HG03103 (cell line): ENCODE results near the gene CAND2.
"Not testable (repeated sequence)": the region's sequence is repeated elsewhere in the genome, so short reads cannot be mapped to it uniquely, and the experiment has no call there.

Source experiments
- ATAC-seq: cut with Tn5 transposase; IDR thresholded peaks from one replicate; pipeline ENCODE4 v1.9.1; 2021; ENCODE audit warnings: low read depth; ENCODE audit not compliant: unreplicated experiment

The CAND2 gene

GRCh38 chr3:12769761-12770160 lies 26.7 kb upstream of the CAND2 start:
- no peak for ATAC-seq

- ATAC-seq, result no peak
These were observed 25.2 kb upstream of the CAND2 start for GRCh38 chr3:12771236-12771635.

DNA sequence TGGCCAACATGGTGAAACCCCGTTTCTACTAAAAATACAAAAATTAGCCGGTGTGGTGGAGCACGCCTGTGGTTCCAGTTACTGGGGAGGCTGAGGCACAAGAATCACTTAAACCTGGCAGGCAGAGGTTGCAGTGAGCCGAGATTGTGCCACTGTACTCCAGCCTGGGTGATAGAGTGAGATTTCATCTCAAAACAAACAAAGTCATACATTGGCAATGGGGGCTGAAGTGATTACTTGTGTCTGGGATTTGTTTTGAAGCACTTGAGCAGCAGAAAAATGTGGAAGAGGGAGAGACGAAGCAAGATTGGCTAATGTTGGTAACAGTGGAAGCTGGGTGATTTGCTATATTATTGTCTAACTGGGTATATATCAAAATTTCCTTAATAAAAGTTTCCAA lies 24.0 kb upstream of the CAND2 start:
- no peak for ATAC-seq

DNA sequence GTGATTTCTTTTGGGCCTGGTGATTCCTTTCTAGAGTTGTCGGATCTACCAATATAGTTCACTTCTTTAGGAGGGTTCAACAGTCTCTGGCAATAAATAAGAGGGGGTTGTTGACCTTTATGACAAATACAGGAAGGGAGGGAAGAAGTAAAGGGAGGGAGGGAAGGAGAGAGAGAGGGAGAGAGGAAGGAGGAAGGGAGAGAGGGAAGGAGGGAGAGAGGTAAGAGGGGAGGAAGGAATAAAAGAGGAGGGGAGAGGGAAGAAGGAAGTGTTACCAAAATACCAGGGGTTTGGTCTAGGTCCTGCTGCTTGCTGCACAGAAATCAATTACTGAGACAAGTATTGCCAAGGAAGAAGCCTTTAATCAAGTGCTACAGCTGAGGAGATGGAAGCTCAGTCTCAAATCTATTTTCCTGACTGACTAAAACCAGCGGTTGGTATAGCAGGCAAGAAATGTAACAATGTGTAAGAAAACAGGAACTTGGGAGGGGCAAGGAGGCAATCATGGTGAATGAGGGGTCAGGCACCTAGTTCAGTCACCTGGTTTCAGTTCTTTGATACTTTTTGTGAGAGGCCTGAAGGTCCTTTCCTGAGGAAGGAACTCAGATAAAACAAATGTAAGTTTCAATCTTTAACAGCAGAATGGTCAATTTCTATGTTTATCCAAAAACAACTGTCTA lies 23.3 kb upstream of the CAND2 start:
- ATAC-seq, result no peak

GRCh38 chr3:12773710-12774086 lies 22.8 kb upstream of the CAND2 start:
- no peak for ATAC-seq

DNA sequence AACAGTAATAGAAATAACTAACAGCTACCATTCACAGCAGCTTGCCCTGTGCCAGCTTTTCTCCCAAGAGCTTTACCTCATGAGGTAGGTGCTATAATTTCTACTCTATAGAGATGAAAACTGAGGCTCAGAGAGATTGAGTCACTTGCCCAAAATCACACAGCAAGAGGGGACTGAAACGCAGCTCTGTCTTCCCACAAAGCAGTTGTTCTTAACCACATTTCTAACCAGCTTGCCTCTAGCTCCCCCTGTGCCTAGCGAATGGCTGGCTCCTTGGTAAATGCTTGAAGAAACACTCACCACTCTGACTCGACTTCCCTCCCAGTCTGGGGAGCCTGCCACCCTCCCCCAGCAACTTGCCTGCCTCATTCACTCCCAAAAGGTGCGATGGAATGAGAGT lies 21.9 kb upstream of the CAND2 start:
- ATAC-seq, result no peak

GRCh38 chr3:12775226-12775625 lies 21.3 kb upstream of the CAND2 start:
- no peak for ATAC-seq

GRCh38 chr3:12775970-12776369 lies 20.5 kb upstream of the CAND2 start:
- ATAC-seq, result not testable (repeated sequence)

DNA sequence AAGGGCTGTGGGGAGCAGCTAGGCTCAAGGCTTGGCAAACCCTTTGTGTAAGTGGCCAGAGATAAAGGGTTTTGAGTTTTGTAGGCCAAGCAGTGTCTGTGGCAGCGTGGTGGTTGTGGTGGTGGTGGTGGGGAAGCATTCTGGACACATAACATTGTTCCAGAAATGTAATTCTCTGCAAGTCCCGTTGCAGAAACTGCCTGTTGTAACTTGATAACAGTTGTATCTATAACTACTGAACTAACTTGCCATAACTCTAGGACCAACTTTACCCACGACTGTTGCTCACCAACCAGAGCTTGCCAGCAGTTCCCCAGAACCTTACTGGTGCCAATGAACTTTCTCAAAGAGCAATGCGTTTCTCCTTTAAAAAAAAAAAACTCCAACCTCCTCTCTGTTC lies 19.3 kb upstream of the CAND2 start:
- ATAC-seq, result no peak

- ATAC-seq, result no peak
These were observed 15.7 kb upstream of the CAND2 start for GRCh38 chr3:12780751-12781150.

- ATAC-seq, result no peak
These were observed 14.2 kb upstream of the CAND2 start for GRCh38 chr3:12782172-12782815.

DNA sequence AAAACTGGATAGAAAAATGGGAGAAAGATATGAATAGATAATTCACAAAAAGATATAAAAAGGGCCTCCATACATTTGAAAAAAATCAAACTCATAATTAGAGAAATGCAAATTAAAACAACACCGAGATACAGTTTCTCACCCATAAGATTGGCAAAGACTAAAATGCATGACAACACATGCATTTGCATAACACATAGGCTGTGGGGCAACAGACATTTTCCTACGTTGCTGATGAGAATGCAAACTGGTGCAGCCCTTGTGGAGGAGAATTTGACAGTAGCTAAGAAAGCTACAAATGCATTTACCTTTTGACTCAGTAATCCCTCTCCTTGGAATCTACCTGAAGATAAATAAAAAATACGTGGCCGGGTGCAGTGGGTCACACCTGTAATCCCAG lies 11.4 kb upstream of the CAND2 start:
- ATAC-seq, result no peak

DNA sequence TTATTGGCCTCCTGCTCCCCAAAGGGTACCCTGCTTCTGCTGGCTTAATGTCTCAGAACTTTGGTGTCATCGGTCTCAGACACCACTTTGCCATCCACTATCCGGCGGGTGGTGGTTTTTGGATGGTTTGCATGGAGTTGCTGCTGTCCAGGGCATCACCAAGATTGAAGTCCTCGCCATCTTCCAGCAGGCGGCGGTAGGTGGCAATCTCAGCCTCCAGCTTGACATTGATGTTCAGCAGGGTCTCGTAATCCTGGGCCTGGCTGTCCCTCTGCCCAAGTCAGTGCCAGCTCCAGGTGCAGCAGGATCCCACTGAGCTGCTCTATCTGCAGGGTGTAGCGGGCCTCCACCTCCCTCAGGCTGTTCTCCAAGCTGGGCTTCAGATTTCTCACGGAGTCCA lies 9.1 kb upstream of the CAND2 start:
- not testable (repeated sequence) for ATAC-seq

GRCh38 chr3:12787967-12788690 lies 8.4 kb upstream of the CAND2 start:
- ATAC-seq, result not testable (repeated sequence)

DNA sequence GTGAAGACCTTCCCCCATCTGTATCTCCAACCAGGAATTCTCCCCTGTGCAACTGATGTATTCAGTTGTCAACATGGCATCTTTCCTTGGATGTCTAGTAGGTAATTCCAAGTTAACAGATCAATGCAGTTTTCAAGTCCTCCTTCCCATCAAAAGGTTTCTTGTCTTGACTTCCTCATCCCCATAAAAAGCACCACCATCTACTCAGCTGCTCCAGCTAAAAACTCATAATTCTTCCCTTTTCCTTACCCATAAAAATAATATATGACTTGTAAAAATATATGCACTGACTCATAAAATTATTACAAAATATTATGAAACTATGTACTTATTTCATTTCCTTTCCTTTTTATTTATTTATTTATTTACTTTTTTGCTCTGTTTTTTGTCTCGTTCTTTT lies 5.0 kb upstream of the CAND2 start:
- no peak for ATAC-seq

- ATAC-seq, result no peak
These were observed 2.8 kb upstream of the CAND2 start for GRCh38 chr3:12793701-12794100.

DNA sequence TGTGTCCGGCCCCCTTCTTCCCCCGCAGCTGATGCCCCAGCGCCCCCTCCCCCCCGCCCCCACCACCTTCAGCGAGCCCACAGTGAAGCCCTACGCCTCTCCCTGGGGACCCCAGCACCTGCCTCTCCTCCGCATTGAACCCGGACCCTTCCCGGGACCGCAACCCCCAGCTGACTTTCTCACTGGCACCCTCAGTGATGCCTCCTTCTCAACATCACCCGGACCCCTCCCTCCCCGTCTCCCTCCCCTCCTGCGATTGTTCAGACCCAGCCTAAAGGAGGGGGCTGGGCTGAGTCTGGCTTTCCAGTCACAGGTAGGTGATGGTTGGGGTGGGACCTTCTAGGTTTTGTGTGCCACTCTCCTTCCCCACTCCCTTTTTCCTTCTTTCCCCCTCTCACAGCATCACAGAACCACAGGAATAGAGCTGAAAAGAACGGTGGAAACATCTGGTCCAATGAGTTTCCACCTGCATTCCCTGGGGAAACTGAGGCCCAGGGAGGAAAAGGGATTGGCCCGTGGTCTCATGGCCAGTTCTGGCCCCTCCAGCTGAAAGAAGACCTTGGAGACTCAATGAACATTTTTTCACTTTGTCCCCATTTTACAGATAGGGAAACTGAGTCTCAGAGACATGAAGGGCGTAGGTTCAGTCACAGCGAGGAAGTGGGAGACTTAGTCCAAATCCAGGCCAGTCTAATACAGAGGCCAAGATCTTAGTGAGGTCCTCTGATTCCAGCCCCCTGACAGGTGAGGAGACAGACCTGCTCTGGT lies 828 bp downstream of the CAND2 start:
- ATAC-seq, result no peak

- ATAC-seq, result no peak
These were observed 1.5 kb downstream of the CAND2 start for GRCh38 chr3:12797892-12798558.

- no peak for ATAC-seq
These were observed 2.2 kb downstream of the CAND2 start for GRCh38 chr3:12798559-12799179.
